IPS-18c (cell line): Measurements from ENCODE around the gene DNAAF1.
A peak's percentile ranks its signal among the peaks of the same experiment; 100 is the strongest.

Experiments
- H3K4me3 ChIP-seq: 2 replicates; pipeline ENCODE4 v1.7.0; 2013; ENCODE audit warnings: low read depth, mild to moderate bottlenecking, low read length, moderate library complexity; ENCODE audit not compliant: insufficient read depth
- H3K9me3 ChIP-seq: one replicate; pipeline ENCODE4 v1.6.1; 2013; ENCODE audit warnings: mild to moderate bottlenecking, low read length, moderate library complexity; ENCODE audit not compliant: control insufficient read depth, insufficient read depth

DNAAF1 gene

GRCh38 chr16:84177741-84178073 is 32.6 kb downstream of the DNAAF1 start:
- Histone ChIP-seq H3K9me3 (no peaks in the 10 kb centered on the region), H3K4me3 (no peak overlapping the region)

- H3K4me3 ChIP-seq: no peak overlapping the region
- H3K9me3 ChIP-seq: no peaks in the 10 kb centered on the region
Observed at GRCh38 chr16:84178146-84178765, 33.1 kb downstream of the DNAAF1 start.

DNA sequence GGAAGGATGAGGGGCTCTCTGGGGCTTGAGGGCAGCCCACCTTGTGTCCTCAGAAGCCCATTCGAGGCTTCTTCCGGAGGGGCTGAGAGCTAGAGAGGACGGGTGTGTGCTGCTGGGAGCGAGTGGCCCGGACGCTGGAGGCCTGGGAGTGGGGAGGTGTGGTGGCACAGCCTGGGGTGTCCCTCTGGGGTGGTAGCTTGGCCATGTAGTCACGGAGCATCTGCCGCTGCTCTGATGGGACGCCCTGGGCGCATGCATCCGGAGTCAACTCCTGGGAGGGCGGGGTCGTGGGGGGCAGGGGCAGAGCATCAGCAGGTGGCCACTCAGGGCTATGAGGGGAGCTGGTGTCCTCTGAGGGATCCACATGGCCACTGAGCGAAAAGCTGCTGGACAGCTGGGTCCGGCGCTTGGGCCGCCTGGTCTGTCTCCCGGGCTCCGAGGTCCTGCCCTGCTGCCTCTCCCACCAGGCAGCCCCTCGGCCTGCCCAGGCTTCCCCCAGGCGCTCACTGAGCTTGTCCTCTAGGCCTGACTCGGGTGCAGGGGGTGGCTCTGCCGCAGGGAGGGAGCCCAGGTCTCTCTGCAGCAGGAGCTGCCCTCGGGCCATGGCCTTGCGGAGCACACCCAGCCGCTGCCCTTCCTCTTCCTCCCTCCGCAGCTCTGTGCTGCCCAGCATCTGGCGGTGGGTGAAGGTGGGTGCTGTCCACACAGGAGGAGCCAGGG is 33.9 kb downstream of the DNAAF1 start:
- Histone ChIP-seq H3K9me3 (no peaks in the 10 kb centered on the region), H3K4me3 (no peak overlapping the region)

- Histone ChIP-seq H3K9me3 (no peaks in the 10 kb centered on the region), H3K4me3 (no peak overlapping the region)
Observed at GRCh38 chr16:84179612-84180320, 34.7 kb downstream of the DNAAF1 start.

DNA sequence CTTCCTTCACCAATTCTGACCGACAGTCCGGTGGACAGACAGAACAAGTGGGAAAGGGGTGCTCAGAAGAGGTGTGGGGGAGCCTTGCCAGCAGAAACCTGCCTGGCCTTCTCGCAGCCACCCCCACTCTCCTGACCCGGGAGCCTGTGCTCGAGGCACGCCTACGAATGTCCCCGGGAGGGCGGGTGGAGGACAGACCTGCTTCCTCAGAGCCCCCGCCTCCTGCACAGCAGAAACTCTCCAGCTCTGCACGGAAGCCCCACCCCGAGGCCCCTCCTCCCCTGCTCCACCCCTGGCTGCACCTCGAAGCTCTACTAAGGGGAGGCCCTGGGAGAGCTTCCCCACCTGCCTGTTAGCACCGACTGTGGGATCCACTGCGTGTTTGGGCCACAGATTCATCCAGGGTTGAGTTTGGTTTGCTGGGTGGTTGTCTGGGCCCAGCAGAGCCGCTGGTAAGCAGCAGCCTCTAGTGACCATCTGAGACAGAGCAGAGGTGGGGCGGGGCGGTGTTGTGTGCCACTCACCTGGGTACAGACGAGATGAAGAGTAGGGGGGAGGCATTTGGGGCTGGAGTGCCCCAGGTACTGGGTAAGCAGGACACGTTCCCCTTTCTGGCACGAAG is 35.5 kb downstream of the DNAAF1 start:
- Histone ChIP-seq H3K4me3 (no peak overlapping the region), H3K9me3 (no peaks in the 10 kb centered on the region)

DNA sequence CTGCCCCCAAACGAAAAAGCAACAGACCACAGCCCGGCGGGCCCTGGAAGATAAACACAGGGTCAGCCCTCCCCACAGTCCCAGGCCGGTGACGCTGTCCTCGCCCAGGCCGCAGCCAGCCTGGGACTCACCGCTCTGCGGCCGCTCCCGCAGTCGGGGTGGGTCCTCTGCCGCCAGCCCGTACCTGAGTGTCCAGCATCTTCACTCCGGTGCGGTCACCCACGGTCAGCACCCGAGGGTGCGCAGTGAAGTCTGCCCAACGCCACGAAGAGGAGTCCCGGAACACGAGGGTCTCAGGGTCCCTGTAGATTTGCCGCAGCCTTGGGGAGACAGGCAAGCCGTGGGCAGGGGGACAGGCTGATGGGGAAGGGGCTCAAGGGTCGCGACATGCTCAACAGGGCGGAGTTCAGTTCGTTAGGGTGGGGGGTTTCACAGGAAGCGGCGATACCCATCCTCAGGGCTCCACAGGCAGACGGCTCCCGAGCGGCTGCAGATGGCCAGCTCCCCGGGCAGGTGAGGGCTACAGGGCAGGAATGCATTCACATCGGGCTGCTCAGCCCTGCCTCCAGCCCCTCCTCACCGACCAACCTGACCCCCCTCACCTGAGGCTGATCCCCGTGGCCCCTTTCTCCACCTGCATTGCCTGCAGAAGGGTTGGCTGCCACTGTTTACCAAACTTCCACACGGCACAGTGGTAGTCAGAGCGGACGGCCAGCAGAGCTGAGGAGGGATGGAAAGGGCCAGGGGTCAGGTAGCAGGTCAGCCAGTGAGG is 36.2 kb downstream of the DNAAF1 start:
- Histone ChIP-seq H3K4me3 (no peak overlapping the region), H3K9me3 (no peaks in the 10 kb centered on the region)

DNA sequence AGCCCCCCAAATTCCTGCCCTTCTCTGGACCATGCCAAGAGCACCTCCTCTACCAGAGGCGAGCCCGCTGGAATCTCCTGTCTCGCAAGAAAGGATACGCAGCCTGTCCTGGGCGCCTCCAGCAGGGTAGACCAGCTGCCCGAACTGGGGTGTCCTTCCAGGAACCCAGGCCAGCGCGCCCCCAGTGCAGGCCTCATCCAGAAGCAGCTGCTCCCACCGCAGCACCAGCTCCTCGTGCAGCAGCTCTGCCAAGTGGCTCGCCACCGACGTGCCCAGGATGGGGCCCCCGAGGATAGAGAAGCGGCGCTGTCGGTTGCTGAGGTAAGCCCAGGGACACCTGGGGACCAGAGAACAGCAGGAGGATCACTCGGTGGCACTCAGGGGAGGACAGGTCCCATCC is 37.0 kb downstream of the DNAAF1 start:
- Histone ChIP-seq H3K4me3 (no peak overlapping the region), H3K9me3 (no peaks in the 10 kb centered on the region)

DNA sequence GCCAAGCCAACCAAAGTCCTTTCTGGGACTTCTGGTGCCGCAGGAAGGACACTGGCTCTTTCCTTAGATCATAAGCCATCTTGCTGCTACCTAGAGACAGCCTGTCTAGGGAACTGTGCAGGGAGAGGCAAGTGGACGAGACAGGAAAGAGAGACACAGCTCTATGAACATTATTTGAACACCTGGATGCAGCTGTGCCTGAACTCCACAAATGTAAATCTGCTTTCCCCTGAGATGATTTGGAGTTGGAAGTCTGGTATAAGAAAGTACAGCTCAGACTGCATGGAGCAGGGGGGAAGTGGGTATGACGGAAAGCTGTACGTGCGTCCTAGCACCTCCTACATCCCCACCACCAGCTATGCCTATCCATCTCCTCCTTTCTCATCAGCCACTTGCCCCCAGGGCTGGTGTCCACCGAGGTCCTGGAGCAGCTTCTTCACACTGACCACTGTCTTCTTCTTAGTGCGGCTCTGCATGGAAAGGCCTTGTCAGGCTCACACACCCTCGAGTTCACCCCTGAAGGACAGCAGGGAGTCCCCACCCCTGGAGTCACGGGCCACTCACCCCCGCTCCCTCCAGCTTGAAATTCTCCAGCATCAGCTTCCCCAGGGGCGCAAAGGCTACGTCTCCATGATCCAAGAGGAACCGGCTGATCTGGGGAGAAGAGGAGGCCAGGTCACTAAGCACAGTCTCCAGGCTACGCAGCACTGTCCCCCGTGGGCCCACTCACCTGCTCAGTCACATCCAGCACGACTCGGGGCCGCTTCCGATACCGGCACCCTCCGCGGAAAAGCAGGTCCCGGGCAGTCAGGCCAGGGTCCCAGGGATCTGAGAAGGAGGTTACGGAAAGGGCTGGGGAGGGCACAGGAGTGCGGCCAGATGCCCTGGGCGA is 37.8 kb downstream of the DNAAF1 start:
- no peak overlapping the region for H3K4me3 ChIP-seq
- H3K9me3 ChIP-seq: no peaks in the 10 kb centered on the region

DNA sequence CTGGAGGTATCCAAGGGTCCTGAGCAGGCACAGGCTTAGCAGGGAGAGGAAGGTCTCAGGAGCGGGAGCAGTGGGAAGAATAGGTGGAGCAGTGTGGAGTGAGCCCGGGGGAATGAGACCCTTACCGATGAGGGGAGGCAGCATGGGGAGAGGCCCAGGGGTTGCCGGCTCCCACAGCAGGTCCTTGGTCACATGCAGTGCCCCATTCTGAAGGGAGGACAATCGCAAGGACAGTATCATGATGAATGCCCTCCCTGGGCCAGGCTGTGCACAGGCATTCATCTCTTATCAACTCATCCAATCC is 38.4 kb downstream of the DNAAF1 start:
- no peak overlapping the region for H3K4me3 ChIP-seq
- no peaks in the 10 kb centered on the region for H3K9me3 ChIP-seq

DNA sequence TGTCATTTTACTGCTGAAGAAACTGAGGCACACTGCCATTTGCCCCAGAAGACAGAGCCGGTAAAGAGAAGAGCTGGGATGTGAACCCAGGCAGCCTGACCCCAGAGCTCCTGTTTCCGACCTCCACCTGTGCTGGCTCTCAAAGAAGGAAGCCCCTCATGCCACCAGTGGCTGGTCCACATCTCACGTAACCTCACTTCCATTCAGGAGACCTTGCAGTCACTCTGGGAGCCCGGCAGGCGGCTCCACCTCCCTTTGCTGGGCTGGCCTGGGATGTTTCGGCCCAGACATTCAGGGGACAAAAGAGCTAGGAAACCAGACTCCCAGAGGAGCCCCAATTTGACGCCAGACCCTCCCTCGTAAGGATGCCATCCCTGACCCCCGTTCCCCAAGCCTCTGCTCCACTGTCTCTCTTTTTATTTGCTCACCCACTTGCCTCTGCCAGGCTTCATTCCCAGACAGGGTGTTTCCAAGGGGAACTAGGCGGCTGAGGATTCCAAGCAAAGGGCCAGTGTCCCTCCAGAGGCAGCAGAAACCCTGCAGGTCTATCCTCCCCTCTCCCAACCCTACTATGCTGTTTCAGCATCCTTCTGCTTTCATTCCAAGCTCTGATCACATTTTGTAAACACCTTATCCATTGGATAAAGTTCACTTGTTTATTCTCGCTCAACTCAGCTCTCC is 38.9 kb downstream of the DNAAF1 start:
- Histone ChIP-seq H3K4me3 (no peak overlapping the region), H3K9me3 (no peaks in the 10 kb centered on the region)

GRCh38 chr16:84184775-84185174 is 39.7 kb downstream of the DNAAF1 start:
- Histone ChIP-seq H3K9me3 (no peaks in the 10 kb centered on the region), H3K4me3 (no peak overlapping the region)

DNA sequence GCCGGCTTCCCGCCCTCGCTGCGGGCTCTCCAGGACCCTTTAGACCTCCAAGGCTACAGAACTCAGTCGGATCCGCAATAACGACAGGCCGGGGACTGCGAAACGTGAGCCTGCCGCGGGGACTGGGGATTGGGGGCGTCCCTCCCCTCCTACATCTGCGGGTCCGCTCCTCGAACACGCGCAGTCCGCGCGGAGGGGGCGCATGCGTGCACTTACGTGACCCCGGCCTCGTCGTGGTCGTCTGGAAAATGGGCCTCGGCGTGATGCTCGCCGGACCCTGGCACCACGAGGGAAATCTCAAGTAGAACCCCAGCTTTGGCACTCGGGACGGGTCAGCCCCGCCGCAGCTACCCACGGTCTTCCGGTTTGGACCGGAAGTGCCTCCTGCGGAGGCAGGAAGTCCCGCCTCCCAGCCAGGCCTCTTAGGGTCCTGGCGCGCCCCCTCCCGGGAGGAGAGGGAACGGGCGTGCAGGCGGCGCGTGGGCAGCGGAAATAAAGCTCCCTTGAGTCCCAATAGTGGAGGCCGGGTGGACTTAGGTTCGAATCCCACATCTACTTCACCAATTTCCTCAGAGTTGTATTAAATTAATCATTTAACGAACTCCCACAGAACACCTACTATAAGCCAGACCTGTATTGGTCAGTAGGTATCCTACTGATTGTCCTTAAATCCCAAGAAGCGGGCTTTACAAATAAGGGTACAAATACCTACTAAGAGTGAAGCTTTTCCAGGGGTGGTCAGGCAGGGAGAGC is 41.8 kb downstream of the DNAAF1 start, which contains the start of gene TAF1C:
Gene TAF1C, minus strand, starts transcription at position 373 of the 753 bp plus-strand sequence. CDS start 2,069 bp downstream, outside the sequence.
- H3K9me3 ChIP-seq: no peaks in the 10 kb centered on the region
- H3K4me3 ChIP-seq: peak within 1 kb of the TSS; percentile 99

DNA sequence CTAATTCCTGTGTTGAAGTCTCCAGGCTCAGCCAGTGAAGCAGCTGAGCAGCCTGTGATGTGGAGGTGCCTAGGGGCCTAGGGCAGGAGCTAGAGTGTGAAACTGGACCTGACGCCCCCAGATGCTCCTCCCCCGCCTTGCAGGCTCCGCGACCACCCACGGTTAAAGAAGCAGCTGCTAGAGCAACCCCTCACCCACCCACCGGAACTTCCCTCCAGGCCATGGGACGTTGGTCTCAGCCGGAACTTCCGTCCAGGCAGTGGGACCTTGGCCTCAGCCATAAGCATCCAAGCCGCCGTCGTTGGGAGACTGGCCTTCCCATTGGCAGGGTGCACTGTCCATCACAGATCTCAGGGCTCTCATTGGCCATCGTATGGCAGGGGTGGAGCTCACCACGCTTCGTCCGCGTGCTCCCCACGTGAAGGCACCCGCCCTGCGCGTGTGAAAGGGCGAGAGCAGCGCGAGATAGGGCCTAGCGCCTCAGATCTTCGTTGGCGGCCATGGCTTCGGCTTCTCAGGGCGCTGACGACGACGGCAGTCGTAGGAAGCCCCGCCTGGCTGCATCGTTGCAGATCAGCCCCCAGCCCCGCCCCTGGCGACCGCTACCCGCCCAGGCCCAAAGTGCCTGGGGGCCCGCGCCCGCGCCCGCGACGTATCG is 45.8 kb downstream of the DNAAF1 start, which contains the start of gene ADAD2:
Gene ADAD2, plus strand, starts transcription at position 427 of the 658 bp plus-strand sequence. Its CDS starts 74 bp downstream, at position 501.
- no peak within 1 kb of the TSS; the same call in 1 of the 2 replicates for H3K4me3 ChIP-seq
- no peaks in the 10 kb centered on the region for H3K9me3 ChIP-seq

DNA sequence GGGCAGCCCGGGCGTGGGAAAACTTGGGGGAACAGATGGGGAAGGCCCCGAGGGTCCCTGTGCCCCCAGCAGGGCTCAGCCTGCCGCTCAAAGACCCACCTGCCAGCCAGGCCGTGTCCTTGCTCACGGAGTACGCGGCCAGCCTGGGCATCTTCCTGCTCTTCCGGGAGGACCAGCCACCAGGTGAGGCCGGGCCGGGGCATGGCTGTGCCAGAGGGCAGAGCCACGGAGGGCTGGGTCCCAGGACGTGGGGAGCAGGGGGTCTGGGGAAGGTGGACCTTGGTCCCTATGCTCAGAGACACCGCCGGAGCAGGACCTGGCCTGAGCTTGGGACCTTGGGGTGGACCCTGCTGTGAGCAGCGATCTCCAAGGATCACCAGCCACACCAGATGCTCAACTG is 46.4 kb downstream of the DNAAF1 start:
- no peak overlapping the region for H3K4me3 ChIP-seq
- peaks cover 2% of the 10 kb centered on the region for H3K9me3 ChIP-seq

DNA sequence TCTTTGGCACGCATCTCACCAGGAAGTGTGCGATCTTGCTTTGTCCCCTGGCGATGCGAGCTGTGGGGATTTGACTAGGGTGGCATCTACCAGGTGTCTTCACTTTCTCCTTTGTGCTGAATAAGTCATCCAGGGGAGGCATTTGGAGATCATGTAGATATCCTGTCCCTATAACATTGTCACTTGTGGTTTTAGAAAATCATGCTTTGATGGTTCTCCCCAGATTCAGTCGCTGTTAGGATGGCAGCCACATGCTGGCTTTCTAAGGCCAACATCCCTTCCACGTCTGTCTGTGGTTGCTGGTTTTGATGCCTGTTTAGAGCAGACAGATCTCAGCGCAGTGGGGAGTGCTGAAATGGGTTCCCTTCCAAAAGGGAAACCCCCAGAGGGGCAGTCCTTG is 48.4 kb downstream of the DNAAF1 start:
- Histone ChIP-seq H3K4me3 (no peak overlapping the region), H3K9me3 (peaks cover 2% of the 10 kb centered on the region)
